Subcutaneous adipose tissue (tissue), 4 donors: ENCODE data around the gene BICC1. TPM values are rescaled to one million over a fixed set of nuclear protein-coding genes. Genes with fewer than 3 reads are reported as not detected.

Experiments
- total RNA-seq, 4 donors: library from RNA; depleted of rRNA; stranded (reverse); fragments of >200 nt; gene quantifications; one replicate each; pipeline ENCODE4 v1.1.0, GENCODE V29; 2016
- TF ChIP-seq, protein P1 (sequence below): fragments of 450-650 bp; IDR thresholded peaks from one replicate; pipeline ENCODE4 v1.5.1; 2016; ENCODE audit warnings: low read depth, mild to moderate bottlenecking, control low read depth, antibody characterized with exemption, moderate library complexity

The BICC1 gene
- total RNA-seq, 4 donors from 2014 or later = 17.9 to 26.0 (median 23.0) TPM

DNA sequence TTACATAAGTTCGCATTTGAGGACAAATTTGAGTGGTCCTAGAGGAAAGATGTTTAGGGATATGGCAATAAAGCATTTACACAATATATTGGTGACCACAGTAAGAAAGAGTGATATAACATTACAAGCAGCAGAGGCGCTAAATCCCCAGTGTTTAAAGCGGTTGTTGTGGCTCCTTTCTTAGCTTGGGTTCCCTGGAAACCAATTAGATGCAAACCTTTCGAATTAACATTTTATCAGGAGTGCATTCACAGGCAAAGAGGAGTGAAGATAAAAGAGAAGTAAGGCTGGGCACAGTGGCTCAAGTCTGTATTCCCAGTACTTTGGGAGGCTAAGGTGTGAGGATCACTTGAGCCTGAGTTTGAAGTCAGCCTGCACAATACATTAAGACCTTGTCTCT, 331.1 kb downstream of the BICC1 start:
- TF ChIP-seq, protein P1, sequence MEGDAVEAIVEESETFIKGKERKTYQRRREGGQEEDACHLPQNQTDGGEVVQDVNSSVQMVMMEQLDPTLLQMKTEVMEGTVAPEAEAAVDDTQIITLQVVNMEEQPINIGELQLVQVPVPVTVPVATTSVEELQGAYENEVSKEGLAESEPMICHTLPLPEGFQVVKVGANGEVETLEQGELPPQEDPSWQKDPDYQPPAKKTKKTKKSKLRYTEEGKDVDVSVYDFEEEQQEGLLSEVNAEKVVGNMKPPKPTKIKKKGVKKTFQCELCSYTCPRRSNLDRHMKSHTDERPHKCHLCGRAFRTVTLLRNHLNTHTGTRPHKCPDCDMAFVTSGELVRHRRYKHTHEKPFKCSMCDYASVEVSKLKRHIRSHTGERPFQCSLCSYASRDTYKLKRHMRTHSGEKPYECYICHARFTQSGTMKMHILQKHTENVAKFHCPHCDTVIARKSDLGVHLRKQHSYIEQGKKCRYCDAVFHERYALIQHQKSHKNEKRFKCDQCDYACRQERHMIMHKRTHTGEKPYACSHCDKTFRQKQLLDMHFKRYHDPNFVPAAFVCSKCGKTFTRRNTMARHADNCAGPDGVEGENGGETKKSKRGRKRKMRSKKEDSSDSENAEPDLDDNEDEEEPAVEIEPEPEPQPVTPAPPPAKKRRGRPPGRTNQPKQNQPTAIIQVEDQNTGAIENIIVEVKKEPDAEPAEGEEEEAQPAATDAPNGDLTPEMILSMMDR = no peak

DNA sequence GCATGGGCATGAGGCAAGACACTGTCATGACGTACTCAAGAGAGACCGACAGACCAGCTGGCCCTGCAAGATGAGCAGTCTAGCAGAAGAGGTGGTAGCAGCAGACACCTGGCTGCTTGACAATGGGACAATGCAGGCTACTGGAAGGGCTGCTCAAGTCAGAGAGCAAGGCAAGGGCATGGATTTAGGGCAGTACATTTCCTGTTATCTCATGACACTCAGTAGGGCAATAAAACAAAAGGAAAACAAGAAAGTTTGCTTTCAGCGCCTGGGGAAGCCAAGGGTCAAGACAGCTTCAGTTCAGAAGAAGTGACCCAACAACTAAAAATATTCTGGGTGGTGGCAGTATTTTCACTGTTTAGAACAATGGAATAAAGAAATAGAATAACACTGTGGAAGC, 332.0 kb downstream of the BICC1 start:
- TF ChIP-seq, protein P1 = no peak

DNA sequence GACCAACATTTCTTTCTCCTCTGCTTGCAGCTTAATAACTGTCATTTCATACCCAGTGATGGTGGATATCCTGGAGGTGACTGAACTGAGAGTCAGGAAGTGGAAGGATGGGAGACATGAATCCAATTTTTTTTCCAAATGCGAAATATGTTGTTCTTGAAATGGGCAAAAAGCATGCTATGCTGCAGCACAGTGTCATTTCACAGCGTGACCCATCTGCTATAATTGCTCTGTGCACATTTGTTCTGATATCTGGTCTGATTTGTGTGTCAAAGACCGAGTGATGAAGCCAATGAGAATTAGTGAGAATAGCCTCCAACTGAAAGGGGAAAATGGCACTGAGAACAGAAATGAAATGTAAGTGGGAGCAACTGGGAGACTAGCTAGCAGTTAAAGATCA, 334.2 kb downstream of the BICC1 start:
- TF ChIP-seq, protein P1 = no peak

DNA sequence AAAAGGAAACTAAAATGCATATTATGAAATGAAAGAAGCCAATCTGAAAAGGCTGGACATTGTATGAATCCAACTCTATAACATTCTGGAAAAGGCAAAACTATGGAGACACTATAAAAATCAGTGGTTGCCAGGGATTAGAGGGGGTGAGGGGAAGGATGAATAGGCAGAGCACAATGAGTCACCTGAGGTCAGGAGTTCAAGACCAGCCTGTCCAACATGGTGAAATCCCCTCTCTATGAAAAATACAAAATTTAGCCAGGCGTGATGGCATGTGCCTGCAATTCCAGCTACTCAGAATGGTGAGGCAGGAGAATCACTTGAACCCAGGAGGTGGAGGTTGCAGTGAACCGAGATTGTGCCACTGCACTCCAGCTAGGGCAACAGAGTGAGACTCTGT, 338.9 kb downstream of the BICC1 start:
- TF ChIP-seq, protein P1 = no peak

DNA sequence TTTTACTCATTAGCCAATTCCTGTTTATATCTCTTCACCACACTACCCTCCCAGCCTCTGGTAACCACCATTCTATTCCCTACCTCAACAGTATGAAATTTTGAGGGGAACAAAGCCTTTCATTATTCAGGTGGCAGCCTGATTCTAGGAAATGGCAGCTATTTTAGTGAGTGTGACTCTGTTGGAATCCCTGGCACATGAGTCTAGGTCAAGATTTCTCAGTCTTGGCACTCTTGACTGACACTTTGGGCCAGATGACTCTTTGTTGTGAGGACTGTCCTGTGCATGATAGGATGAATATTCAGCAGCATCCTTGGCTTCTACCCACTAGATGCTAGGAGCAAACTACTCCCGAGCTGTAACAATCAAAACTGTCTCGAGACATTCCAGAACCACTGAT, 341.0 kb downstream of the BICC1 start:
- TF ChIP-seq, protein P1 = no peak

DNA sequence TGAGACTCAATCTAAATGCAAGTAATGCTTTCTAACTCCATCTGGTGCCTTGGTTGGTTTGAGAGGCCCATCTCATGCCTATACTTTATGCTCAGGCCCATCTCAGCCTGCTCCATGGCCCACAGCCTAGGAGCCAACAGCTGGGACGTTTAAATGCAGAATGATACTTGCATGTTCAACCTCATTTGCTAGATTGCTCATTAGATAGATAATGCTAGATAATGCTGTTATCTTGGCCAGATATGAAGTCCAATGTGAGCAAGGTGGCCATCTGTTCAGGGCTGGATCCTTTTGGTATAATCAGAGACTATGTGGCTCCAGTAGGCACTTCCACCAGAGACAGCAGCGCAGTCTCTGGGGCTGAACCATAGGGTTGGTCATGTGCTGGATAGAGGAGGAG, 342.1 kb downstream of the BICC1 start:
- TF ChIP-seq, protein P1 = no peak

DNA sequence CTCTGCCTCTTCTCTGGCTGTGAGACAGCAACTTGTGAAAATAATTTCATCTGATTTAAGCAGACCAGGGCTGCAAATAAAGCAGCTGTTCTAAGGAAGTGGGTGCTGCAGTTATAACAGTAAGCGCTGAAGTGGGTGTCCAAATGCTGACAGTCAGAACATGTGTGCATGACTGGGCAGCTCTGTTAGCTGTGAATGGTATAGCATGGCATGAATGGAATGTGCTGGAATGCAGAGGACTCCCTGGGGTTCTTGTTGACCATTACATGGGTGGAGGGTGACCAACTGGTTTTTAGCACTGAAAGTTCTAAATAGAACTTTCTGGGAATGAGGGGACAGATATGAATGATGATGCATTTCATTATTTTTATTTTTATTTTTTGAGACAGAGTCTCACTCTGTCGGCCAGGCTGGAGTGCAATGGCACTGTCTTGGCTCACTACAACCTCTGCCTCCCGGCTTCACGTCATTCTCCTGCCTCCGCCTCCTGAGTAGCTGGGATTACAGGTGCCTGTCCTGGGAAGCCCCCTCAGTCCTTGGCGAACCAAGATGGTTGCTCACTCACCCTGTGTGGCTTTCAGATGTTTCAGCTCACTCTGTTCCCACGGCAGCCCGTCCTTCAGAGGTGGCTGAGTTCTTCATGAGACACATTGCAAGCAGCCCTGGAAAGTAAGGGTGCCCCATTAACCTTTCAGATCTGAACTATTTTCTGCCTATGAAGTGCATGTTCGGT, 344.0 kb downstream of the BICC1 start:
- TF ChIP-seq, protein P1 = no peak
